Ishikawa (cell line): ENCODE measurements around the gene ELOB.

Experiments
- CREB1 ChIP-seq: IDR thresholded peaks from 2 replicates; pipeline ENCODE4 v1.6.1; 2012; ENCODE audit warnings: low read depth
- FOXM1 ChIP-seq: IDR thresholded peaks from 2 replicates; pipeline ENCODE4 v1.6.1; 2012; ENCODE audit warnings: low read depth, borderline replicate concordance
- RAD21 ChIP-seq: IDR thresholded peaks from 2 replicates; pipeline ENCODE4 v1.6.1; 2012; ENCODE audit warnings: low read depth
- TAF1 ChIP-seq: IDR thresholded peaks from 2 replicates; pipeline ENCODE4 v1.6.1; 2012; ENCODE audit warnings: low read depth, mild to moderate bottlenecking
- TCF12 ChIP-seq: IDR thresholded peaks from 2 replicates; pipeline ENCODE4 v1.6.1; 2012; ENCODE audit warnings: low read depth
- TEAD4 ChIP-seq: IDR thresholded peaks from 2 replicates; pipeline ENCODE4 v1.6.1; 2012
- YY1 ChIP-seq: IDR thresholded peaks from 2 replicates; pipeline ENCODE4 v1.6.1; 2012; ENCODE audit warnings: low read depth
- ZBTB7A ChIP-seq: IDR thresholded peaks from 2 replicates; pipeline ENCODE4 v1.6.1; 2012; ENCODE audit warnings: low read depth
- TF ChIP-seq, protein P1 (sequence below): IDR thresholded peaks from 2 replicates; pipeline ENCODE4 v1.6.1; 2012; ENCODE audit warnings: low read depth, mild to moderate bottlenecking
- TF ChIP-seq, protein P2 (sequence below): IDR thresholded peaks from 2 replicates; pipeline ENCODE4 v1.6.1; 2012

DNA sequence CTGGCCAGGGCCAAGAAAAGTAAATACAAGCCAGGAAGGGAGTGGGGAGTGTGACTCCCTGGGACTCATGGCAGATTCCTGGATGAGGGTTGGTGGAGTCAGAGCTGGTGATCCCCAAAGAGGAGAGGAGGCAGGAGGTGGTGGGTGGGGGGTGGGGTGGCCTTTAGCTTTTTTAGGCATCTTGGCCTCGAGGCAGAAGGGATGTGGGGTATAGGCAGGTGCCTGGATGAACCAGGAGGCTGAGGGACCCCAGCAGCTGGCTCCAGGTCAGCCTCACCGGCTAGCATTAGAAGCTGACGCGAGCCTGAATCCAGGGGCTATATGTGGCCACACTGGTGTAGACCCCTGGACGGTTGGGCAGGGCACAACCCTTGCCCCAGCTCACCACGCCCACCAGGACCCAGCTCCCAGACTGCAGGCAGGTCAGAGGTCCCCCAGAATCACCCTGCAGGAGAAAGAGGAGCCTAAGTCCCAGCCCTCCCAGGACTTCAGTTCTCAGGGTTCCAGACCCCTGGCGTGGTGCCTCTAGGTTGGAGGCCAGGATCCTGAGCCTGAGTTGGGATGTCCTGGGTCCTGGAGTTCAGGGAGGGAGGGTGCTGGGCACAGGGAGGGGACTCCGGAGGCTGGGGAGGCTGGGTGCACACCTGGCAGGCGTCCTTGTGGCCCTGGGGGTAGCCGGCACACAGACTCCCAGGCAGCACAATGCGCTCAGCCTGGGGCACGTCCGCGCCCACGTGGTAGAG is 7.4 kb upstream of the ELOB start:
- no peak for TF ChIP-seq FOXM1
- TF ChIP-seq, protein P1, sequence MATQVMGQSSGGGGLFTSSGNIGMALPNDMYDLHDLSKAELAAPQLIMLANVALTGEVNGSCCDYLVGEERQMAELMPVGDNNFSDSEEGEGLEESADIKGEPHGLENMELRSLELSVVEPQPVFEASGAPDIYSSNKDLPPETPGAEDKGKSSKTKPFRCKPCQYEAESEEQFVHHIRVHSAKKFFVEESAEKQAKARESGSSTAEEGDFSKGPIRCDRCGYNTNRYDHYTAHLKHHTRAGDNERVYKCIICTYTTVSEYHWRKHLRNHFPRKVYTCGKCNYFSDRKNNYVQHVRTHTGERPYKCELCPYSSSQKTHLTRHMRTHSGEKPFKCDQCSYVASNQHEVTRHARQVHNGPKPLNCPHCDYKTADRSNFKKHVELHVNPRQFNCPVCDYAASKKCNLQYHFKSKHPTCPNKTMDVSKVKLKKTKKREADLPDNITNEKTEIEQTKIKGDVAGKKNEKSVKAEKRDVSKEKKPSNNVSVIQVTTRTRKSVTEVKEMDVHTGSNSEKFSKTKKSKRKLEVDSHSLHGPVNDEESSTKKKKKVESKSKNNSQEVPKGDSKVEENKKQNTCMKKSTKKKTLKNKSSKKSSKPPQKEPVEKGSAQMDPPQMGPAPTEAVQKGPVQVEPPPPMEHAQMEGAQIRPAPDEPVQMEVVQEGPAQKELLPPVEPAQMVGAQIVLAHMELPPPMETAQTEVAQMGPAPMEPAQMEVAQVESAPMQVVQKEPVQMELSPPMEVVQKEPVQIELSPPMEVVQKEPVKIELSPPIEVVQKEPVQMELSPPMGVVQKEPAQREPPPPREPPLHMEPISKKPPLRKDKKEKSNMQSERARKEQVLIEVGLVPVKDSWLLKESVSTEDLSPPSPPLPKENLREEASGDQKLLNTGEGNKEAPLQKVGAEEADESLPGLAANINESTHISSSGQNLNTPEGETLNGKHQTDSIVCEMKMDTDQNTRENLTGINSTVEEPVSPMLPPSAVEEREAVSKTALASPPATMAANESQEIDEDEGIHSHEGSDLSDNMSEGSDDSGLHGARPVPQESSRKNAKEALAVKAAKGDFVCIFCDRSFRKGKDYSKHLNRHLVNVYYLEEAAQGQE: no peak
- TF ChIP-seq RAD21: no peak
- TF ChIP-seq, protein P2, sequence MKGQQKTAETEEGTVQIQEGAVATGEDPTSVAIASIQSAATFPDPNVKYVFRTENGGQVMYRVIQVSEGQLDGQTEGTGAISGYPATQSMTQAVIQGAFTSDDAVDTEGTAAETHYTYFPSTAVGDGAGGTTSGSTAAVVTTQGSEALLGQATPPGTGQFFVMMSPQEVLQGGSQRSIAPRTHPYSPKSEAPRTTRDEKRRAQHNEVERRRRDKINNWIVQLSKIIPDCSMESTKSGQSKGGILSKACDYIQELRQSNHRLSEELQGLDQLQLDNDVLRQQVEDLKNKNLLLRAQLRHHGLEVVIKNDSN: no peak
- TF ChIP-seq CREB1: no peak
- no peak for TF ChIP-seq TAF1
- no peak for TF ChIP-seq TCF12
- TF ChIP-seq ZBTB7A: no peak
- TF ChIP-seq YY1: no peak
- TF ChIP-seq TEAD4: no peak
